A549 treated with AZD2906 at 1 μM for 4 hours (cell line): Measurements from ENCODE around the gene SYT13. TPM values are rescaled to one million over a fixed set of nuclear protein-coding genes. Genes with fewer than 3 reads are reported as not detected.

Source experiments
- total RNA-seq: library from RNA; stranded (reverse); fragments of 200-300 nt; extraction: Qiagen RNA extraction; gene quantifications from 5 replicates; pipeline ENCODE4 v1.2.3, GENCODE V29; 2022

The SYT13 gene, protein sequence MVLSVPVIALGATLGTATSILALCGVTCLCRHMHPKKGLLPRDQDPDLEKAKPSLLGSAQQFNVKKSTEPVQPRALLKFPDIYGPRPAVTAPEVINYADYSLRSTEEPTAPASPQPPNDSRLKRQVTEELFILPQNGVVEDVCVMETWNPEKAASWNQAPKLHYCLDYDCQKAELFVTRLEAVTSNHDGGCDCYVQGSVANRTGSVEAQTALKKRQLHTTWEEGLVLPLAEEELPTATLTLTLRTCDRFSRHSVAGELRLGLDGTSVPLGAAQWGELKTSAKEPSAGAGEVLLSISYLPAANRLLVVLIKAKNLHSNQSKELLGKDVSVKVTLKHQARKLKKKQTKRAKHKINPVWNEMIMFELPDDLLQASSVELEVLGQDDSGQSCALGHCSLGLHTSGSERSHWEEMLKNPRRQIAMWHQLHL
- 5.3 to 6.6 TPM (median 5.5 TPM) in 5 replicates for total RNA-seq

DNA sequence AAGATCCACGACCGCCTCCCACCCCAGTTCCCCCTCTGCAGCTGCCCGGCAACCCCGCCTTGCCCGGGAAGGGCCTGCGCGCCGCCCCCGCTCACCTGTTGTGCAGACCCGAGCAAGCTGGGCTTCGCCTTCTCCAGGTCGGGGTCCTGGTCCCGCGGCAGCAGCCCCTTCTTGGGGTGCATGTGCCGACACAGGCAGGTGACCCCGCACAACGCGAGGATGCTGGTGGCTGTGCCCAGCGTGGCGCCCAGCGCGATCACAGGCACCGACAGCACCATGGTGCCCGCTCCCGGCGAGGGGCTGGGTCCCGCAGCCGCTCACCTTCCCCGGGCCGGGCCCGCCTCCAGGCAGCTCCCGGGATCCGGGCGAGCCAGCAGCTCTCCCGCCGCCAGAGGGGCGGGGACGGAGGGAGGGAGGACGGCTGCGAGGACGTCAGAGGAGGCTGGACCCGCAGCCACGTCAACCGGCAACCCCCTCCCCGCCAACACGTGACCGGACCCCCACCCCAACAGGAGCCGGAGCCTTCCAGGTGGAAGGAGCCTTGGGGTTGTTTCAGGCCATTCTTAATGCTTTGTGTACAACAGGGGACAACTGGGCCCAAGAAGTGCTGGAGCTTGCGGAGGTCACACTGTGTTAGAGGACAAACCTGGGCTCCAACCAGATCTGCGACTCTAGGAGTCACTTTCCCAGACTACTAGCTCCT, at the start of gene SYT13:
Gene SYT13, minus strand, starts transcription at position 412 of the 703 bp plus-strand sequence. Its CDS starts 134 bp downstream, at position 278.

Other genes with a start within 250 kb of the SYT13 start
- gene PRDM11, start 139.7 kb downstream of the SYT13 start, total RNA-seq: 4.5 to 8.0 TPM (median 7.7 TPM) in 5 replicates